Measurements from ENCODE around the gene CCNL2.
"Not testable (repeated sequence)": the region's sequence is repeated elsewhere in the genome, so short reads cannot be mapped to it uniquely, and the experiment has no call there.

Gene CCNL2

GRCh38 chr1:1374929-1375662, 24.0 kb downstream of the CCNL2 start, which contains the start of gene AURKAIP1:
Gene AURKAIP1, minus strand, starts transcription at chr1:1375207. Its CDS starts 451 bp downstream, at chr1:1374756.
- peak; percentile 92 for DNase-seq

- DNase-seq, result no peak
Measured at GRCh38 chr1:1374589-1374928, 24.6 kb downstream of the CCNL2 start.

- peak; percentile 19 for DNase-seq
Measured at GRCh38 chr1:1373815-1374588, 25.1 kb downstream of the CCNL2 start.

- no peak for DNase-seq
Measured at GRCh38 chr1:1373051-1373814, 25.9 kb downstream of the CCNL2 start.

- peak; percentile 77 for DNase-seq
Measured at GRCh38 chr1:1371746-1372711, 27.1 kb downstream of the CCNL2 start.

- peak; percentile 10 for DNase-seq
Measured at GRCh38 chr1:1371364-1371745, 27.8 kb downstream of the CCNL2 start.

GRCh38 chr1:1370771-1371300, 28.3 kb downstream of the CCNL2 start:
- no peak for DNase-seq

GRCh38 chr1:1370094-1370493, 29.0 kb downstream of the CCNL2 start:
- DNase-seq, result not testable (repeated sequence)

- no peak for DNase-seq
Measured at GRCh38 chr1:1367315-1367714, 31.8 kb downstream of the CCNL2 start.

GRCh38 chr1:1366699-1367066, 32.5 kb downstream of the CCNL2 start:
- DNase-seq, result no peak

GRCh38 chr1:1365875-1366698, 33.0 kb downstream of the CCNL2 start:
- DNase-seq, result no peak

- no peak for DNase-seq
Measured at GRCh38 chr1:1364266-1364665, 34.9 kb downstream of the CCNL2 start.

- peak; percentile 53 for DNase-seq
Measured at GRCh38 chr1:1361982-1362423, 37.1 kb downstream of the CCNL2 start.

- DNase-seq, result no peak
Measured at GRCh38 chr1:1361233-1361981, 37.7 kb downstream of the CCNL2 start.

- peak; percentile 44 for DNase-seq
Measured at GRCh38 chr1:1360506-1361169, 38.5 kb downstream of the CCNL2 start.

GRCh38 chr1:1359664-1360468, 39.3 kb downstream of the CCNL2 start:
- peak; percentile 79 for DNase-seq

GRCh38 chr1:1359308-1359663, 39.8 kb downstream of the CCNL2 start:
- DNase-seq, result peak; percentile 76

All from right kidney (tissue), 1 donor.